GM23338 (cell line): ENCODE data around the gene PLEKHA8.

Experiments
- CREB1 ChIP-seq: fragments of 250-450 bp; sonication (Bioruptor Pico); IDR thresholded peaks from 2 replicates; pipeline ENCODE4 v1.5.0; 2020; ENCODE audit warnings: low read depth, mild to moderate bottlenecking, moderate library complexity
- CTCF ChIP-seq, 2 experiments: fragments of 200-600 bp in 1 of 2; sonication (generic) in 1 of 2; conservative IDR thresholded peaks; 2 replicates each; pipeline versions ENCODE4 v1.5.1 to v1.6.1; 2016 to 2017; ENCODE audit warnings: antibody characterized with exemption in 2 of 2, low read depth in 2 of 2, mild to moderate bottlenecking in 2 of 2, moderate library complexity in 1 of 2
- EZH2 ChIP-seq: fragments of 200-600 bp; sonication (generic); IDR thresholded peaks from one replicate; pipeline ENCODE4 v1.8.0; 2017; ENCODE audit warnings: antibody characterized with exemption, mild to moderate bottlenecking, low read depth; ENCODE audit not compliant: unreplicated experiment
- EZH2phosphoT487 ChIP-seq: fragments of 200-600 bp; sonication (generic); IDR thresholded peaks from one replicate; pipeline ENCODE4 v1.8.1; 2018; ENCODE audit warnings: antibody characterized with exemption; ENCODE audit not compliant: unreplicated experiment
- JUNB ChIP-seq: IDR thresholded peaks from one replicate; pipeline ENCODE4 v1.6.1; 2016; ENCODE audit warnings: antibody characterized with exemption; ENCODE audit not compliant: unreplicated experiment
- NANOG ChIP-seq: IDR thresholded peaks from 2 replicates; pipeline ENCODE4 v1.6.1; 2016; ENCODE audit warnings: antibody characterized with exemption, borderline replicate concordance
- POLR2AphosphoS5 ChIP-seq: IDR thresholded peaks from 2 replicates; pipeline ENCODE4 v1.6.1; 2016; ENCODE audit warnings: antibody characterized with exemption, low read depth
- REST ChIP-seq: IDR thresholded peaks from one replicate; pipeline ENCODE4 v1.6.1; 2018; ENCODE audit warnings: antibody characterized with exemption; ENCODE audit not compliant: unreplicated experiment
- STAT1 ChIP-seq: IDR thresholded peaks from one replicate; pipeline ENCODE4 v1.6.1; 2016; ENCODE audit warnings: antibody characterized with exemption; ENCODE audit not compliant: unreplicated experiment
- ZNF114 ChIP-seq: fragments of 250-450 bp; sonication (Bioruptor Pico); IDR thresholded peaks from 2 replicates; pipeline ENCODE4 v1.5.0; 2020; ENCODE audit warnings: mild to moderate bottlenecking, moderate library complexity
- ZNF331 ChIP-seq: fragments of 250-450 bp; sonication (Bioruptor Pico); IDR thresholded peaks from 2 replicates; pipeline ENCODE4 v1.5.0; 2020; ENCODE audit warnings: low read depth, mild to moderate bottlenecking, moderate library complexity
- TF ChIP-seq, protein P1 (sequence below): IDR thresholded peaks from 2 replicates; pipeline ENCODE4 v1.6.1; 2016; ENCODE audit warnings: antibody characterized with exemption
- TF ChIP-seq, protein P2 (sequence below): fragments of 250-450 bp; sonication (Bioruptor Pico); IDR thresholded peaks from 2 replicates; pipeline ENCODE4 v1.5.0; 2020; ENCODE audit warnings: mild to moderate bottlenecking, moderate library complexity

GRCh38 chr7:30104157-30104556 lies 75.9 kb downstream of the PLEKHA8 start:
- no peak for TF ChIP-seq CTCF (conservative IDR thresholded peaks at IDR 0.05; ENCODE audit: low read depth in 2 of 2)
- TF ChIP-seq REST = no peak
- TF ChIP-seq JUNB = no peak
- TF ChIP-seq NANOG = no peak
- TF ChIP-seq EZH2 = no peak
- TF ChIP-seq ZNF114 (CRISPR knock-in tag) = no peak
- no peak for TF ChIP-seq EZH2phosphoT487
- no peak for TF ChIP-seq POLR2AphosphoS5
- no peak for TF ChIP-seq ZNF331 (CRISPR knock-in tag)
- TF ChIP-seq, protein P1, sequence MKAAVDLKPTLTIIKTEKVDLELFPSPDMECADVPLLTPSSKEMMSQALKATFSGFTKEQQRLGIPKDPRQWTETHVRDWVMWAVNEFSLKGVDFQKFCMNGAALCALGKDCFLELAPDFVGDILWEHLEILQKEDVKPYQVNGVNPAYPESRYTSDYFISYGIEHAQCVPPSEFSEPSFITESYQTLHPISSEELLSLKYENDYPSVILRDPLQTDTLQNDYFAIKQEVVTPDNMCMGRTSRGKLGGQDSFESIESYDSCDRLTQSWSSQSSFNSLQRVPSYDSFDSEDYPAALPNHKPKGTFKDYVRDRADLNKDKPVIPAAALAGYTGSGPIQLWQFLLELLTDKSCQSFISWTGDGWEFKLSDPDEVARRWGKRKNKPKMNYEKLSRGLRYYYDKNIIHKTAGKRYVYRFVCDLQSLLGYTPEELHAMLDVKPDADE = no peak
- no peak for TF ChIP-seq CREB1 (CRISPR knock-in tag)
- TF ChIP-seq STAT1 = no peak
- TF ChIP-seq, protein P2, sequence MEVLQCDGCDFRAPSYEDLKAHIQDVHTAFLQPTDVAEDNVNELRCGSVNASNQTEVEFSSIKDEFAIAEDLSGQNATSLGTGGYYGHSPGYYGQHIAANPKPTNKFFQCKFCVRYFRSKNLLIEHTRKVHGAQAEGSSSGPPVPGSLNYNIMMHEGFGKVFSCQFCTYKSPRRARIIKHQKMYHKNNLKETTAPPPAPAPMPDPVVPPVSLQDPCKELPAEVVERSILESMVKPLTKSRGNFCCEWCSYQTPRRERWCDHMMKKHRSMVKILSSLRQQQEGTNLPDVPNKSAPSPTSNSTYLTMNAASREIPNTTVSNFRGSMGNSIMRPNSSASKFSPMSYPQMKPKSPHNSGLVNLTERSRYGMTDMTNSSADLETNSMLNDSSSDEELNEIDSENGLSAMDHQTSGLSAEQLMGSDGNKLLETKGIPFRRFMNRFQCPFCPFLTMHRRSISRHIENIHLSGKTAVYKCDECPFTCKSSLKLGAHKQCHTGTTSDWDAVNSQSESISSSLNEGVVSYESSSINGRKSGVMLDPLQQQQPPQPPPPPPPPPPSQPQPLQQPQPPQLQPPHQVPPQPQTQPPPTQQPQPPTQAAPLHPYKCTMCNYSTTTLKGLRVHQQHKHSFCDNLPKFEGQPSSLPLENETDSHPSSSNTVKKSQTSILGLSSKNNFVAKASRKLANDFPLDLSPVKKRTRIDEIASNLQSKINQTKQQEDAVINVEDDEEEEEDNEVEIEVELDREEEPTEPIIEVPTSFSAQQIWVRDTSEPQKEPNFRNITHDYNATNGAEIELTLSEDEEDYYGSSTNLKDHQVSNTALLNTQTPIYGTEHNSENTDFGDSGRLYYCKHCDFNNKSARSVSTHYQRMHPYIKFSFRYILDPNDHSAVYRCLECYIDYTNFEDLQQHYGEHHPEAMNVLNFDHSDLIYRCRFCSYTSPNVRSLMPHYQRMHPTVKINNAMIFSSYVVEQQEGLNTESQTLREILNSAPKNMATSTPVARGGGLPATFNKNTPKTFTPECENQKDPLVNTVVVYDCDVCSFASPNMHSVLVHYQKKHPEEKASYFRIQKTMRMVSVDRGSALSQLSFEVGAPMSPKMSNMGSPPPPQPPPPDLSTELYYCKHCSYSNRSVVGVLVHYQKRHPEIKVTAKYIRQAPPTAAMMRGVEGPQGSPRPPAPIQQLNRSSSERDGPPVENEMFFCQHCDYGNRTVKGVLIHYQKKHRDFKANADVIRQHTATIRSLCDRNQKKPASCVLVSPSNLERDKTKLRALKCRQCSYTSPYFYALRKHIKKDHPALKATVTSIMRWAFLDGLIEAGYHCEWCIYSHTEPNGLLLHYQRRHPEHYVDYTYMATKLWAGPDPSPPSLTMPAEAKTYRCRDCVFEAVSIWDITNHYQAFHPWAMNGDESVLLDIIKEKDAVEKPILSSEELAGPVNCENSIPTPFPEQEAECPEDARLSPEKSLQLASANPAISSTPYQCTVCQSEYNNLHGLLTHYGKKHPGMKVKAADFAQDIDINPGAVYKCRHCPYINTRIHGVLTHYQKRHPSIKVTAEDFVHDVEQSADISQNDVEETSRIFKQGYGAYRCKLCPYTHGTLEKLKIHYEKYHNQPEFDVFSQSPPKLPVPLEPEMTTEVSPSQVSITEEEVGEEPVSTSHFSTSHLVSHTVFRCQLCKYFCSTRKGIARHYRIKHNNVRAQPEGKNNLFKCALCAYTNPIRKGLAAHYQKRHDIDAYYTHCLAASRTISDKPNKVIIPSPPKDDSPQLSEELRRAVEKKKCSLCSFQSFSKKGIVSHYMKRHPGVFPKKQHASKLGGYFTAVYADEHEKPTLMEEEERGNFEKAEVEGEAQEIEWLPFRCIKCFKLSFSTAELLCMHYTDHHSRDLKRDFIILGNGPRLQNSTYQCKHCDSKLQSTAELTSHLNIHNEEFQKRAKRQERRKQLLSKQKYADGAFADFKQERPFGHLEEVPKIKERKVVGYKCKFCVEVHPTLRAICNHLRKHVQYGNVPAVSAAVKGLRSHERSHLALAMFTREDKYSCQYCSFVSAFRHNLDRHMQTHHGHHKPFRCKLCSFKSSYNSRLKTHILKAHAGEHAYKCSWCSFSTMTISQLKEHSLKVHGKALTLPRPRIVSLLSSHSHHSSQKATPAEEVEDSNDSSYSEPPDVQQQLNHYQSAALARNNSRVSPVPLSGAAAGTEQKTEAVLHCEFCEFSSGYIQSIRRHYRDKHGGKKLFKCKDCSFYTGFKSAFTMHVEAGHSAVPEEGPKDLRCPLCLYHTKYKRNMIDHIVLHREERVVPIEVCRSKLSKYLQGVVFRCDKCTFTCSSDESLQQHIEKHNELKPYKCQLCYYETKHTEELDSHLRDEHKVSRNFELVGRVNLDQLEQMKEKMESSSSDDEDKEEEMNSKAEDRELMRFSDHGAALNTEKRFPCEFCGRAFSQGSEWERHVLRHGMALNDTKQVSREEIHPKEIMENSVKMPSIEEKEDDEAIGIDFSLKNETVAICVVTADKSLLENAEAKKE (CRISPR knock-in tag) = no peak
